ENCODE results near the gene GOLGA5.

DNA sequence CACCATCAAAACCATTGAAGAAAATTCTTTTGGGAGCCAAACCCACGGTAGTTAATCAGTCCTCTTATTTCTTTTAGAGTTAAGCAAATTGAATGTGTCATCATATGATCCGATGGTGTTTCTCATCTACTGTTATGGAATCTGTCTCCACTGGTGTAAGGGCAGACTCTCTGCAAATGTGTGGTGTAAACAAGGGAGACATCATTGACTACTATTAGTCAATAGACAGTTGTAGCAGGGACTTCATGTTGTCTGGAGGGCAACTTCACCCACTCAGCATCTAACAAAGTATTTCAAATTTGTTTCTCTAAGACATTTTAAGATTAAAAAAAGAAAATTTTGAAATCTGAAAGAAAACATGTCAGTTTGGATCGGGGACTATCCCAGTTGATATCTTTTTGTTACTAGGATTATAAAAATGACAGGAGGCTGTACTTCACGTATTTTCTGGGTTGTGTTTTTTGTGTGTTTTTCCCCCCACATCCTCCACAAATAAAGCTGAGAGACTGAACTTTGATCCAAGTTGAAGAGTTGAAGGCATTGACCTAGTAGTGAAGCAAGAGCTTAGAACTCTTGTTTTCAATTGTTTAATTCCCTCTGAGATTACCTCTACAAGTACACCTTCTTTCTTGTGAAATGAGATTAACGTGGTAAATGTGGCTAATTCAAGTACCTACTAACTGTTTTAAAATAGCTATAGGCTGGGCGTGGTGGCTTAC lies 4.0 kb downstream of the GOLGA5 start:
- TF ChIP-seq, protein P1, sequence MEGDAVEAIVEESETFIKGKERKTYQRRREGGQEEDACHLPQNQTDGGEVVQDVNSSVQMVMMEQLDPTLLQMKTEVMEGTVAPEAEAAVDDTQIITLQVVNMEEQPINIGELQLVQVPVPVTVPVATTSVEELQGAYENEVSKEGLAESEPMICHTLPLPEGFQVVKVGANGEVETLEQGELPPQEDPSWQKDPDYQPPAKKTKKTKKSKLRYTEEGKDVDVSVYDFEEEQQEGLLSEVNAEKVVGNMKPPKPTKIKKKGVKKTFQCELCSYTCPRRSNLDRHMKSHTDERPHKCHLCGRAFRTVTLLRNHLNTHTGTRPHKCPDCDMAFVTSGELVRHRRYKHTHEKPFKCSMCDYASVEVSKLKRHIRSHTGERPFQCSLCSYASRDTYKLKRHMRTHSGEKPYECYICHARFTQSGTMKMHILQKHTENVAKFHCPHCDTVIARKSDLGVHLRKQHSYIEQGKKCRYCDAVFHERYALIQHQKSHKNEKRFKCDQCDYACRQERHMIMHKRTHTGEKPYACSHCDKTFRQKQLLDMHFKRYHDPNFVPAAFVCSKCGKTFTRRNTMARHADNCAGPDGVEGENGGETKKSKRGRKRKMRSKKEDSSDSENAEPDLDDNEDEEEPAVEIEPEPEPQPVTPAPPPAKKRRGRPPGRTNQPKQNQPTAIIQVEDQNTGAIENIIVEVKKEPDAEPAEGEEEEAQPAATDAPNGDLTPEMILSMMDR (conservative IDR thresholded peaks at IDR 0.05): no peak
- TF ChIP-seq ZFX (IDR thresholded peaks at IDR 0.05): no peak
